ENCODE results near the gene RASAL2.

Gene RASAL2

DNA sequence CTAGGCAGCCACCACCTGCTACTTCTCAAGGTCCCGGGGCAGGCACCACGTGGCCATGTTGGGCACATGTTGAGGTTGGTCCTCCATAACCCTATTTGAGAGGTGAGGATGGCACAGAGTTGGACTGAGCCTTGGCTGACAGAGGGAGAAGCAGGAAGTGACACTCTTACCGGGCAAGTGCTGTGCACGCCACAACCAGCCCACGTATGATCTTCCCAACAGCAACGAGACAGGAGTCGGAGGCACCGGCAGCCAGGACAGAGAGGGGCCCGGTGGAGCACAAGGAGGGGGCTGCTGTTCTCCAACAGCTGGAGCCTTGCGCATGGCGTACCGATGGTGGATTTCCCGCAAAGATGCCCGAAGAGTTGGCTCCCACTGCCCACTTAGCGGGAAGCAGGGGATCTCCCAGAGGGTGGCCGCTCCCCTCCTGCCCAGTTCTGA is 399.4 kb downstream of the RASAL2 start:
- Histone ChIP-seq H3K27me3 (ENCODE audit: insufficient read depth, low read length) (no peaks in the 10 kb centered on the region), H3K9me3 (ENCODE audit: insufficient read depth, low read depth, low read length) (no peaks in the 10 kb centered on the region), H3K9ac (ENCODE audit: low read depth, low read length) (no peak overlapping the region), H3K36me3 (ENCODE audit: insufficient read depth, low read length) (no peaks in the 10 kb centered on the region), H3K4me1 (ENCODE audit: insufficient read depth, low read length) (no peaks in the 10 kb centered on the region), H3K27ac (ENCODE audit: low read depth, low read length) (no peak overlapping the region), H3K4me3 (ENCODE audit: low read length) (no peak overlapping the region)
- 95% methylated on average over 16 of the region's 16 CpGs for WGBS

DNA sequence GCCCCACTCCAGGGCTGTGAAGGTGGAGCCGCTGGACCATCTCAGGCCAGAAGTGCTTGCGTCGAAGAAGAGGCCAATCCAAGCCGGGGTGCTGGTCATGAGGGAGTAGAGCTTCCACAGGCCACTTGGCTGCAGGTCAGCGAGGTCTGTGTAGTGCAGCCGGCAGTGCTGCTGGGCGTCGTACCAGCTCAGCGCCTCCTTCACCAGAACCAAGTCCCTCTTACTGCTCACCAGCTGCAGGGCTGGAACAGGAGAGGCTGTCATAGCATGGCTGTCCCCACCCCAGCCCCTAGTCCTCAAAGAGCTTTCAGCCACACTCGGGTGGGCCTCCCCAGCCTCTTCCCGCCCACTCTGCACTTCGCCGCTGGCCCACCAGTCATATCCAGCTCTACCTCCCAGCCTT is 400.7 kb downstream of the RASAL2 start:
- no peaks in the 10 kb centered on the region for H3K4me1 ChIP-seq (ENCODE audit: insufficient read depth, low read length)
- no peaks in the 10 kb centered on the region for H3K27me3 ChIP-seq (ENCODE audit: insufficient read depth, low read length)
- WGBS, result 93% methylated on average over 13 of the region's 13 CpGs

DNA sequence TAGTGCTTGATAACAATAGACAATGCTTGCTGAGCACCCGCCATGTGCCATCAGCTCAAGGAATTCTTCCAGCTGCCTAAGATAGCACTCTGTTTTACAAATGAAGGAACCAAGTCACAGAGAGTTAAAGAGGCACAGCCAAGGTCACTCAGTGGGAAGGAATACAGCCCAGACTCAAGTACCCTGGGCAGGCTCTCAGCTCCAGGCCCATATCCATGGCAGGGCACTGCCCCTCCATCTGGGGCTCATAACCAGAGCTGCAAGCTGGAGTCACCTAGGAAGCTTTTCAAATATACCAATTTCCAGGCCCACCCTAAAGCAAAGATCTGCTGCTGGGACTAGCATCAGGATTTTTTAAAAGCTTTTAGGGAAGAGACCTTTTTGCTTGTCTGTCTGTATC is 401.3 kb downstream of the RASAL2 start:
- H3K9ac ChIP-seq (ENCODE audit: low read depth, low read length), result no peak overlapping the region
- H3K27ac ChIP-seq (ENCODE audit: low read depth, low read length), result no peak overlapping the region
- H3K4me1 ChIP-seq (ENCODE audit: insufficient read depth, low read length), result no peaks in the 10 kb centered on the region
- no peaks in the 10 kb centered on the region for H3K9me3 ChIP-seq (ENCODE audit: insufficient read depth, low read depth, low read length)
- H3K27me3 ChIP-seq (ENCODE audit: insufficient read depth, low read length), result no peaks in the 10 kb centered on the region
- H3K36me3 ChIP-seq (ENCODE audit: insufficient read depth, low read length), result no peaks in the 10 kb centered on the region
- 87% methylated on average over 1 of the region's 1 CpG for WGBS
- H3K4me3 ChIP-seq (ENCODE audit: low read length), result no peak overlapping the region

More for the DNA sequence above, 400.7 kb downstream of the RASAL2 start:
- H3K9me3 ChIP-seq (ENCODE audit: insufficient read depth, low read depth, low read length), result no peaks in the 10 kb centered on the region
- H3K27ac ChIP-seq (ENCODE audit: low read depth, low read length), result no peak overlapping the region
- no peak overlapping the region for H3K9ac ChIP-seq (ENCODE audit: low read depth, low read length)
- no peaks in the 10 kb centered on the region for H3K36me3 ChIP-seq (ENCODE audit: insufficient read depth, low read length)
- no peak overlapping the region for H3K4me3 ChIP-seq (ENCODE audit: low read length)

GRCh38 chr1:178495741-178496409 is 402.0 kb downstream of the RASAL2 start:
- H3K27me3 ChIP-seq (ENCODE audit: insufficient read depth, low read length), result no peaks in the 10 kb centered on the region
- H3K4me3 ChIP-seq (ENCODE audit: low read length), result no peak overlapping the region
- H3K9me3 ChIP-seq (ENCODE audit: insufficient read depth, low read depth, low read length), result no peaks in the 10 kb centered on the region
- no peaks in the 10 kb centered on the region for H3K36me3 ChIP-seq (ENCODE audit: insufficient read depth, low read length)
- no peaks in the 10 kb centered on the region for H3K4me1 ChIP-seq (ENCODE audit: insufficient read depth, low read length)
- WGBS, result 89% methylated on average over 16 of the region's 16 CpGs
- H3K27ac ChIP-seq (ENCODE audit: low read depth, low read length), result no peak overlapping the region
- no peak overlapping the region for H3K9ac ChIP-seq (ENCODE audit: low read depth, low read length)

- Histone ChIP-seq H3K36me3 (ENCODE audit: insufficient read depth, low read length) (no peaks in the 10 kb centered on the region), H3K27ac (ENCODE audit: low read depth, low read length) (no peak within 1 kb of the TSS), H3K9me3 (ENCODE audit: insufficient read depth, low read depth, low read length) (no peaks in the 10 kb centered on the region), H3K4me3 (ENCODE audit: low read length) (no peak within 1 kb of the TSS), H3K27me3 (ENCODE audit: insufficient read depth, low read length) (no peaks in the 10 kb centered on the region), H3K9ac (ENCODE audit: low read depth, low read length) (no peak within 1 kb of the TSS), H3K4me1 (ENCODE audit: insufficient read depth, low read length) (no peaks in the 10 kb centered on the region)
- WGBS, result 96% methylated on average over 26 of the region's 26 CpGs
These were observed 402.7 kb downstream of the RASAL2 start, which contains the start of gene CLEC20A for GRCh38 chr1:178496410-178497135. CLEC20A (minus strand) TSS chr1:178496964; CDS start chr1:178496939, 25 bp downstream.

GRCh38 chr1:178497903-178498478 is 404.1 kb downstream of the RASAL2 start:
- no peaks in the 10 kb centered on the region for H3K36me3 ChIP-seq (ENCODE audit: insufficient read depth, low read length)
- H3K4me3 ChIP-seq (ENCODE audit: low read length), result no peak overlapping the region
- no peak overlapping the region for H3K9ac ChIP-seq (ENCODE audit: low read depth, low read length)
- no peaks in the 10 kb centered on the region for H3K9me3 ChIP-seq (ENCODE audit: insufficient read depth, low read depth, low read length)
- H3K4me1 ChIP-seq (ENCODE audit: insufficient read depth, low read length), result no peaks in the 10 kb centered on the region
- 87% methylated on average over 6 of the region's 7 CpGs for WGBS
- H3K27ac ChIP-seq (ENCODE audit: low read depth, low read length), result no peak overlapping the region
- H3K27me3 ChIP-seq (ENCODE audit: insufficient read depth, low read length), result no peaks in the 10 kb centered on the region

DNA sequence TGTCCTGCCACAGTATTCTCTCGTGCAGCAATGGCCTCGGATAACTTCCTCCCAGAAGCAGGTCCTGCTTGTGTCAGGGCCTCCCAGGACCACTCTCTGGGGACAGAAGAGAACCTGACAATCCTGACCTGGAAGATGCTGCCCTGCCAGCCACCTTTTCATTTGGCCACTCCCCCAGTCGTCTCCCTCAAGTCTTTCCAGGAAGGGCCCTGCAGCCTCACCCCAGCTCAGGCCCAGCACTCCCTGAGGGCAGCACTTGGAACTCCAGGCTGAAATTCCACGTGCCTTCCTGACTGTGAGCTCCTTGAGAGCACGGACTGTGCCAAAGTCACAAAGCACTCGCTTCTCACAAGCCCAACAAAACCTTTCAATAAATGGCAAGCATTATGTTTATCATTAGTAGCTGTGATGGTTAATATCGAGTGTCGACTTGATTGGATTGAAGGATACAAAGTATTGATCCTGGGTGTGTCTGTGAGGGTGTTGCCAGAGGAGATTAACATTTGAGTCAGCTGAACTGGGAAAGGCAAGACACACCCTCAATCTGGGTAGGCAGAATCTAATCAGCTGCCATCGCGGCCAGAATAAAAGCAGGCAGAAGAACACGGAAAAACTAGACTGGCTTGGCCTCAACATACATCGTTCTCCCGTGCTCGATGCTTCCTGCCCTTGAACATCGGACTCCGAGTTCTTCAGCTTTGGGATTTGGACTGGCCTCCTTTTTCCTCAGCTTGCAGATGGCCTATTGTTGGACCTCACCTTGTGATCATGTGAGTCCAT is 405.2 kb downstream of the RASAL2 start:
- 89% methylated on average over 16 of the region's 16 CpGs for WGBS
- H3K36me3 ChIP-seq (ENCODE audit: insufficient read depth, low read length), result no peaks in the 10 kb centered on the region
- no peak overlapping the region for H3K4me3 ChIP-seq (ENCODE audit: low read length)
- H3K9ac ChIP-seq (ENCODE audit: low read depth, low read length), result no peak overlapping the region
- no peaks in the 10 kb centered on the region for H3K4me1 ChIP-seq (ENCODE audit: insufficient read depth, low read length)
- no peaks in the 10 kb centered on the region for H3K9me3 ChIP-seq (ENCODE audit: insufficient read depth, low read depth, low read length)
- no peaks in the 10 kb centered on the region for H3K27me3 ChIP-seq (ENCODE audit: insufficient read depth, low read length)
- H3K27ac ChIP-seq (ENCODE audit: low read depth, low read length), result no peak overlapping the region

- whole genome bisulfite sequencing, result 84% methylated on average over 11 of the region's 11 CpGs
- H3K27me3 ChIP-seq (ENCODE audit: insufficient read depth, low read length), result no peaks in the 10 kb centered on the region
- H3K27ac ChIP-seq (ENCODE audit: low read depth, low read length), result no peak overlapping the region
- H3K36me3 ChIP-seq (ENCODE audit: insufficient read depth, low read length), result no peaks in the 10 kb centered on the region
- H3K4me3 ChIP-seq (ENCODE audit: low read length), result no peak overlapping the region
- H3K9ac ChIP-seq (ENCODE audit: low read depth, low read length), result no peak overlapping the region
- H3K9me3 ChIP-seq (ENCODE audit: insufficient read depth, low read depth, low read length), result no peaks in the 10 kb centered on the region
- no peaks in the 10 kb centered on the region for H3K4me1 ChIP-seq (ENCODE audit: insufficient read depth, low read length)
These were observed 406.3 kb downstream of the RASAL2 start for GRCh38 chr1:178500091-178500770.

DNA sequence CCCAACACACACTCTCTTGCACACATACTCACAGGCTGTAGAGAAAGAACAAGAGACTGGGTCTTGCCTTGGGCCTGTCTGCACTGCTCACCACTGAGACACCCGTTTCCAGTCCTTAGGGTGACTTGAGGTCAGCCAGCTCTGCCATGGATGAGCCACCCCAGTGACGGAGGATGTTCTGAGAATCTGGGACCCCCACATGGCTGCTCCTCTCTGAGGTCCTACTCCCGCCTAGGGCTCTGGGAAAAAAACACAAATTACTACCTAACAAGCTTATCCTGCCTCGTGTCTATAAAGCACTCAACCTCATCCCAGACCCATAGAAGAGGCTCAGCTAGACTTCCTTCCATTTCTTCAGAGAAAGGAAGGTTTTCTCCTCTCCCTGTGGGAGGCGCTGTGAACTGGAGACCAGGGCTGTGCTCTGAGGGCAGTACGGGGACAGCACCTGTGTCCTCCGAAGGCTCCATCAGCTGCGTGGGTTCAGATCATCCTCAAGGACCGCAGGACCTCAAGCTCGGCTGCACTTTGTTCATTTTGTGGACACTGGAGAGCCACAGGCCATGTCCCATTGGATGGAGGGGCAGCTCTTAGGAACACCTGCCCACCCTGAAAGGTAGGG is 407.1 kb downstream of the RASAL2 start:
- WGBS, result 89% methylated on average over 10 of the region's 10 CpGs
- H3K9me3 ChIP-seq (ENCODE audit: insufficient read depth, low read depth, low read length), result no peaks in the 10 kb centered on the region
- H3K36me3 ChIP-seq (ENCODE audit: insufficient read depth, low read length), result no peaks in the 10 kb centered on the region
- no peak overlapping the region for H3K4me3 ChIP-seq (ENCODE audit: low read length)
- H3K27ac ChIP-seq (ENCODE audit: low read depth, low read length), result no peak overlapping the region
- no peaks in the 10 kb centered on the region for H3K4me1 ChIP-seq (ENCODE audit: insufficient read depth, low read length)
- H3K9ac ChIP-seq (ENCODE audit: low read depth, low read length), result no peak overlapping the region
- no peaks in the 10 kb centered on the region for H3K27me3 ChIP-seq (ENCODE audit: insufficient read depth, low read length)

DNA sequence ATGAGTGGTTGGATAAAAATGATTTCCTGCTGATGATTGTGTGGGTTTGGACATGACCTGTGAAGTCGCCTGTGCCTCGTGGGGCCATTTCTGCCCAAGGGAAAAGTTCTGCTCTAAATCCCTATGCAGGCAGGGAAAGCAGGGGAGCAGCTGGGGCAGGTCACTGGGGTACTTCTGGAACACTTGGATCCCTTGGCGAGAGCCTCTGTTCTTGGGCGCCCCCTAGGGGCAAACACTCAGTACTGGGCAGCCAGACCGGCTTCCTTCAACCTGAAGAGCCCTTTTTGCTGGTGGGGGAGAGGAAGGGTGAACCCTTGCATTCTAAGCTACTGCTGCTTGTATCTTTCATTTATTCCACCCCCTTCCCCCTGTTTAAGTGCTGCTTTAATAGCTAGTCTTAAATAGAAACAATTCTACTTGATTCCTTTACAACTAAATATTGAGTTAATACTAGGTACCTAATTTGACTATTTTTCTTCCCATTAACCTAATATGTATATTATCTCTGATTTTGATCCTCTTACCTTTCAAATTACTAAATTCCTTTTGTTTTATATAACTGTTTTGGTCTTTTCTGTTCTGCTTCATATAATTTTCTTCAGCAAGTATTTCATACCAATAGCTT is 407.9 kb downstream of the RASAL2 start:
- no peaks in the 10 kb centered on the region for H3K36me3 ChIP-seq (ENCODE audit: insufficient read depth, low read length)
- H3K4me3 ChIP-seq (ENCODE audit: low read length), result no peak overlapping the region
- 26% methylated on average over 5 of the region's 5 CpGs for WGBS

More for the DNA sequence above, 407.9 kb downstream of the RASAL2 start:
- Histone ChIP-seq H3K27ac (ENCODE audit: low read depth, low read length) (no peak overlapping the region), H3K9ac (ENCODE audit: low read depth, low read length) (no peak overlapping the region), H3K27me3 (ENCODE audit: insufficient read depth, low read length) (no peaks in the 10 kb centered on the region), H3K9me3 (ENCODE audit: insufficient read depth, low read depth, low read length) (no peaks in the 10 kb centered on the region), H3K4me1 (ENCODE audit: insufficient read depth, low read length) (no peaks in the 10 kb centered on the region)
